HFFc6 (cell line): ENCODE results near the gene CCDC136. TPM values are rescaled to one million over a fixed set of nuclear protein-coding genes. Genes with fewer than 3 reads are reported as not detected.

Source experiments
- DNase-seq: peaks from one replicate; pipeline ENCODE4 v3.0.0-alpha.2; 2018
- H3K27ac Mint-ChIP-seq: 2 replicates; pipeline ENCODE4 v1.8.0; 2020; ENCODE audit warnings: mild to moderate bottlenecking, mixed read lengths
- H3K27me3 Mint-ChIP-seq: 2 replicates; pipeline ENCODE4 v1.8.0; 2021; ENCODE audit warnings: mild to moderate bottlenecking, moderate library complexity, mixed read lengths; ENCODE audit not compliant: insufficient read depth
- H3K36me3 Mint-ChIP-seq: 2 replicates; pipeline ENCODE4 v1.8.0; 2021; ENCODE audit warnings: low read depth, mixed read lengths
- H3K4me1 Mint-ChIP-seq: 2 replicates; pipeline ENCODE4 v1.8.0; 2020; ENCODE audit warnings: low read depth, mixed read lengths
- H3K4me3 Mint-ChIP-seq: 2 replicates; pipeline ENCODE4 v1.8.0; 2020; ENCODE audit warnings: mild to moderate bottlenecking, moderate library complexity, mixed read lengths
- H3K9me3 Mint-ChIP-seq: 2 replicates; pipeline ENCODE4 v1.8.0; 2020; ENCODE audit warnings: mild to moderate bottlenecking, mixed read lengths
- CTCF ChIP-seq: fragments of 200-600 bp; sonication (generic); IDR thresholded peaks from 2 replicates; pipeline ENCODE4 v1.5.0; 2021; ENCODE audit warnings: antibody characterized with exemption, mild to moderate bottlenecking
- total RNA-seq, 6 experiments: library from RNA; stranded (reverse); fragmentation: NEBNext Ultra II Directional; extraction: Animal tissue kit (Norgen Biotek cat#: 25700); gene quantifications; 2 replicates in 1 of 6; 3 replicates in 5 of 6; pipeline ENCODE4 v1.2.3, GENCODE V29; 2021

Gene CCDC136
- total RNA-seq, 6 experiments from 2014 or later = 7.4 to 16.5 (median 13.7) TPM

- no peaks in the 10 kb centered on the region for H3K9me3 Mint-ChIP-seq
- no peak for TF ChIP-seq CTCF
- no peak for DNase-seq
- no peak overlapping the region for H3K27ac Mint-ChIP-seq
- no peaks in the 10 kb centered on the region; the same call in 1 of the 2 replicates for H3K27me3 Mint-ChIP-seq
- H3K4me3 Mint-ChIP-seq = no peak overlapping the region
- peaks cover 20% of the 10 kb centered on the region for H3K4me1 Mint-ChIP-seq
- peaks cover 33% of the 10 kb centered on the region for H3K36me3 Mint-ChIP-seq
Observed at GRCh38 chr7:128800567-128800966, 8.8 kb downstream of the CCDC136 start.

- H3K4me3 Mint-ChIP-seq = no peak overlapping the region
- no peak for TF ChIP-seq CTCF
- no peaks in the 10 kb centered on the region; the same call in 1 of the 2 replicates for H3K27me3 Mint-ChIP-seq
- peaks cover 33% of the 10 kb centered on the region for H3K36me3 Mint-ChIP-seq
- no peaks in the 10 kb centered on the region for H3K9me3 Mint-ChIP-seq
- H3K27ac Mint-ChIP-seq = no peak overlapping the region
- H3K4me1 Mint-ChIP-seq = peaks cover 16% of the 10 kb centered on the region
- DNase-seq = no peak
Observed at GRCh38 chr7:128801003-128801402, 9.2 kb downstream of the CCDC136 start.

GRCh38 chr7:128801667-128802418 is 10.1 kb downstream of the CCDC136 start:
- no peak overlapping the region for H3K27ac Mint-ChIP-seq
- DNase-seq = no peak
- H3K36me3 Mint-ChIP-seq = peaks cover 33% of the 10 kb centered on the region
- H3K4me3 Mint-ChIP-seq = no peak overlapping the region
- H3K27me3 Mint-ChIP-seq = no peaks in the 10 kb centered on the region; the same call in none of the 2 replicates
- TF ChIP-seq CTCF = no peak
- H3K4me1 Mint-ChIP-seq = peaks cover 7% of the 10 kb centered on the region
- no peaks in the 10 kb centered on the region for H3K9me3 Mint-ChIP-seq

- H3K36me3 Mint-ChIP-seq = peaks cover 24% of the 10 kb centered on the region
- no peaks in the 10 kb centered on the region; the same call in 1 of the 2 replicates for H3K4me1 Mint-ChIP-seq
- no peak overlapping the region for H3K4me3 Mint-ChIP-seq
- no peaks in the 10 kb centered on the region for H3K9me3 Mint-ChIP-seq
- no peak for TF ChIP-seq CTCF
- no peaks in the 10 kb centered on the region; the same call in none of the 2 replicates for H3K27me3 Mint-ChIP-seq
- no peak overlapping the region for H3K27ac Mint-ChIP-seq
- DNase-seq = no peak
Observed at GRCh38 chr7:128804484-128804883, 12.7 kb downstream of the CCDC136 start.

GRCh38 chr7:128805225-128805624 is 13.5 kb downstream of the CCDC136 start:
- no peak overlapping the region for H3K4me3 Mint-ChIP-seq
- no peak for TF ChIP-seq CTCF
- H3K36me3 Mint-ChIP-seq = peaks cover 24% of the 10 kb centered on the region
- H3K27me3 Mint-ChIP-seq = no peaks in the 10 kb centered on the region; the same call in none of the 2 replicates
- H3K4me1 Mint-ChIP-seq = no peaks in the 10 kb centered on the region; the same call in 1 of the 2 replicates
- no peak for DNase-seq
- H3K9me3 Mint-ChIP-seq = no peaks in the 10 kb centered on the region
- H3K27ac Mint-ChIP-seq = no peak overlapping the region
